ENCODE results near the gene CA5A. TPM values are rescaled to one million over a fixed set of nuclear protein-coding genes. Genes with fewer than 3 reads are reported as not detected.

CA5A gene
- total and polyA plus RNA-seq, 2 experiments from 2014 or later, result not detected

- no peak for TF ChIP-seq CTCF (conservative IDR thresholded peaks at IDR 0.05; ENCODE audit: low read depth in 2 of 2)
- no peak for TF ChIP-seq REST (IDR thresholded peaks at IDR 0.05; ENCODE audit: unreplicated experiment)
- TF ChIP-seq CREB1 (CRISPR knock-in tag; IDR thresholded peaks at IDR 0.05; ENCODE audit: low read depth), result no peak
- no peak for TF ChIP-seq ZNF114 (CRISPR knock-in tag; IDR thresholded peaks at IDR 0.05)
- TF ChIP-seq NANOG (IDR thresholded peaks at IDR 0.05; ENCODE audit: borderline replicate concordance), result no peak
These were observed 96.6 kb downstream of the CA5A start (continued) for GRCh38 chr16:87839542-87840270.

- peaks cover 29% of the 10 kb centered on the region for H3K79me2 ChIP-seq (replicated peaks; ENCODE audit: insufficient read depth)
- no peak overlapping the region for H3K4me3 ChIP-seq
- DNase-seq (ENCODE audit: low spot score) (no peak), ATAC-seq (no peak)
- H3K4me1 ChIP-seq (ENCODE audit: insufficient read depth), result no peaks in the 10 kb centered on the region; the same call in 1 of the 2 replicates
- Mint-ChIP-seq H3K36me3 (ENCODE audit: low read depth) (peaks cover 73% of the 10 kb centered on the region), H3K4me1 (peaks cover 12% of the 10 kb centered on the region), H3K9me3 (no peaks in the 10 kb centered on the region), H3K27me3 (ENCODE audit: insufficient read depth, low read depth, poor library complexity) (peaks cover 6% of the 10 kb centered on the region), H3K27ac (0 out of 2 replicates have a peak overlapping the region, but pooled peaks have one; percentile 23), H3K4me3 (no peak overlapping the region)
- no peak overlapping the region for H2AFZ ChIP-seq
- H3F3A ChIP-seq (replicated peaks; ENCODE audit: low read depth), result peaks cover 6% of the 10 kb centered on the region; the same call in 1 of the 2 replicates
- no peak overlapping the region for H3K4me2 ChIP-seq
- no peaks in the 10 kb centered on the region for H3K9me2 ChIP-seq (ENCODE audit: insufficient read depth)
- H4K20me1 ChIP-seq (replicated peaks; ENCODE audit: insufficient read depth), result peaks cover 13% of the 10 kb centered on the region
- H3K27ac ChIP-seq (ENCODE audit: low read depth), result 0 out of 2 replicates have a peak overlapping the region, but pooled peaks have one; percentile 72
- H3K27me3 ChIP-seq (ENCODE audit: insufficient read depth), result no peaks in the 10 kb centered on the region
- H3K36me3 ChIP-seq (ENCODE audit: insufficient read depth), result peaks cover 33% of the 10 kb centered on the region
- TF ChIP-seq POLR2AphosphoS5 (IDR thresholded peaks at IDR 0.05; ENCODE audit: low read depth) (no peak), REST (IDR thresholded peaks at IDR 0.05; ENCODE audit: unreplicated experiment) (no peak), ZNF114 (CRISPR knock-in tag; IDR thresholded peaks at IDR 0.05) (no peak), EZH2 (IDR thresholded peaks at IDR 0.05; ENCODE audit: low read depth, unreplicated experiment) (no peak), ZNF331 (CRISPR knock-in tag; IDR thresholded peaks at IDR 0.05; ENCODE audit: low read depth) (no peak)
These were observed 97.4 kb downstream of the CA5A start for GRCh38 chr16:87838643-87839541.

Measured in GM23338 (cell line).